HepG2 (cell line): ENCODE measurements around the gene PACS2. TPM values are rescaled to one million over a fixed set of nuclear protein-coding genes. Genes with fewer than 3 reads are reported as not detected.

Source experiments
- ATAC-seq: fragments of 200-7000 bp; cut with Tn5 transposase; 3 replicates; pipeline ENCODE4 v1.9.1; 2020; ENCODE audit warnings: mild to moderate bottlenecking, moderate library complexity
- BruUV-seq: library from RNA; stranded (reverse); fragments of 400-500 nt; replicated peaks from 2 replicates; lab custom pipeline; 2021; lab: Mats Ljungman, UMichigan
- CTCF ChIA-PET: fragments of 300-600 bp; formaldehyde crosslinking; extraction: SDS; loops from one replicate; lab custom pipeline; 2021; ENCODE audit warnings: low total read pairs, inconsistent platforms, low intra/inter-chr PET ratio; lab: Yijun Ruan, JAX
- POLR2A ChIA-PET: fragments of 350-600 bp; sonication (Branson Sonifier 250); formaldehyde crosslinking; loops from one replicate; lab custom pipeline; 2020; ENCODE audit warnings: antibody characterized with exemption, inconsistent platforms; lab: Yijun Ruan, JAX
- DNase-seq: peaks from one replicate; pipeline ENCODE4 v3.0.0-alpha.2; 2015; ENCODE audit warnings: low spot score
- FAIRE-seq: peaks from 3 replicates; lab custom pipeline; 2011; peaks lifted over from hg19 to GRCh38; lab: Jason Lieb, UNC
- H2AFZ ChIP-seq: one replicate; pipeline ENCODE4 v1.6.1; 2011; ENCODE audit warnings: low read length, inconsistent platforms
- H3K27ac ChIP-seq: fragments of 300-600 bp; 3 replicates; pipeline ENCODE4 v1.8.0; 2011; ENCODE audit warnings: mixed run types, mild to moderate bottlenecking, mixed read lengths, low read length, inconsistent platforms; ENCODE audit not compliant: insufficient read depth; ENCODE audit errors: extremely low read length
- H3K27me3 ChIP-seq, 2 experiments: fragments of 200-600 bp in 1 of 2; 2 replicates in 1 of 2; 3 replicates in 1 of 2; pipeline versions ENCODE4 v1.6.0 to v1.8.0; 2011; ENCODE audit warnings: low read length in 2 of 2, mild to moderate bottlenecking in 2 of 2, moderate library complexity in 2 of 2, inconsistent platforms in 1 of 2; ENCODE audit not compliant: insufficient read depth in 2 of 2, control insufficient read depth in 1 of 2
- H3K36me3 ChIP-seq, 2 experiments: fragments of 200-600 bp in 1 of 2; replicated peaks in 1 of 2; 2 replicates in 1 of 2; 3 replicates in 1 of 2; pipeline versions ENCODE4 v1.5.1 to v1.8.0; 2011; ENCODE audit warnings: low read length in 2 of 2, inconsistent platforms in 1 of 2; ENCODE audit not compliant: insufficient read depth in 2 of 2, control insufficient read depth in 1 of 2
- H3K4me1 ChIP-seq: 2 replicates; pipeline ENCODE4 v1.5.1; 2012; ENCODE audit warnings: low read length, inconsistent platforms; ENCODE audit not compliant: insufficient read depth
- H3K4me2 ChIP-seq: 2 replicates; pipeline ENCODE4 v1.6.0; 2011; ENCODE audit warnings: low read depth, low read length, inconsistent platforms
- H3K4me3 ChIP-seq, 3 experiments: fragments of 200-600 bp in 1 of 3; sonication (generic), shearing (Covaris generic) in 1 of 3; replicated peaks in 1 of 3; 2 replicates each; pipeline ENCODE4 v1.5.1; 2011 to 2016; ENCODE audit warnings: low read length in 3 of 3, inconsistent platforms in 2 of 3, low read depth in 2 of 3, mild to moderate bottlenecking in 2 of 3, control low read depth in 1 of 3, mixed read lengths in 1 of 3; ENCODE audit not compliant: insufficient read depth in 1 of 3
- H3K79me2 ChIP-seq: one replicate; pipeline ENCODE4 v1.6.1; 2011; ENCODE audit warnings: low read length, inconsistent platforms; ENCODE audit not compliant: insufficient read depth
- H3K9ac ChIP-seq: 2 replicates; pipeline ENCODE4 v1.6.0; 2011; ENCODE audit warnings: mild to moderate bottlenecking, low read depth, low read length, inconsistent platforms; ENCODE audit not compliant: insufficient read depth
- H3K9me3 ChIP-seq: 2 replicates; pipeline ENCODE4 v1.5.1; 2012; ENCODE audit warnings: mild to moderate bottlenecking, low read length
- H4K20me1 ChIP-seq: 2 replicates; pipeline ENCODE4 v1.6.0; 2011; ENCODE audit warnings: inconsistent platforms, mild to moderate bottlenecking, low read length, moderate library complexity; ENCODE audit not compliant: insufficient read depth
- HNRNPH1 ChIP-seq: fragments of 200-400 bp; formaldehyde crosslinking; optimal IDR thresholded peaks from 2 replicates; pipeline ENCODE3; 2017; ENCODE audit warnings: mild to moderate bottlenecking, low read depth, low read length
- MAZ ChIP-seq, 2 experiments: sonication (generic) in 1 of 2; formaldehyde crosslinking in 1 of 2; IDR thresholded peaks; 2 replicates each; pipeline versions ENCODE4 v1.5.0 to v1.6.1; 2012 to 2020; ENCODE audit warnings: low read depth in 2 of 2, mild to moderate bottlenecking in 2 of 2, borderline replicate concordance in 1 of 2, improper control_type of control experiment in 1 of 2, low read length in 1 of 2, missing genetic modification reagents in 1 of 2, moderate library complexity in 1 of 2
- MZF1 ChIP-seq: sonication (generic); formaldehyde crosslinking; IDR thresholded peaks from 2 replicates; pipeline ENCODE4 v1.8.1; 2023; ENCODE audit warnings: mild to moderate bottlenecking, missing genetic modification reagents, borderline replicate concordance
- RBFOX2 ChIP-seq: fragments of 200-400 bp; formaldehyde crosslinking; IDR thresholded peaks from 2 replicates; pipeline ENCODE4 v1.6.1; 2017; ENCODE audit warnings: low read depth, mild to moderate bottlenecking, low read length
- RFX5 ChIP-seq: IDR thresholded peaks from 2 replicates; pipeline ENCODE4 v1.6.1; 2011; ENCODE audit warnings: low read depth, low read length, improper control_type of control experiment
- ZFP91 ChIP-seq: sonication (generic); formaldehyde crosslinking; IDR thresholded peaks from 2 replicates; pipeline ENCODE4 v1.9.0; 2022; ENCODE audit warnings: missing genetic modification reagents, mild to moderate bottlenecking, borderline replicate concordance
- ZNF20 ChIP-seq: sonication (generic); formaldehyde crosslinking; IDR thresholded peaks from 2 replicates; pipeline ENCODE4 v1.4.0; 2020; ENCODE audit warnings: mild to moderate bottlenecking, moderate library complexity, missing genetic modification reagents
- ZNF230 ChIP-seq: sonication (generic); formaldehyde crosslinking; IDR thresholded peaks from 2 replicates; pipeline ENCODE4 v1.4.0; 2020; ENCODE audit warnings: mild to moderate bottlenecking, missing genetic modification reagents
- ZNF589 ChIP-seq: sonication (generic); formaldehyde crosslinking; conservative IDR thresholded peaks from 2 replicates; pipeline ENCODE4 v1.8.0; 2022; ENCODE audit warnings: mild to moderate bottlenecking, moderate library complexity, missing genetic modification reagents
- WGBS: methylation state at CpG from one replicate; pipeline ENCODE4 v1.1.6; 2017; ENCODE audit warnings: low lambda C conversion rate; 5-methylcytosine and 5-hydroxymethylcytosine counted together
- in situ Hi-C: cut with HindIII; loops from 2 replicates; pipeline ENCODE4 v1.10.0; 2017; ENCODE audit warnings: low pct_unique_long_range_greater_than_20kb; ENCODE audit not compliant: extremely low pct_ligation_motif_present
- intact Hi-C: fragments of 100-400 bp; cut with micrococcal nuclease; formaldehyde crosslinking; loops from one replicate; pipeline ENCODE4 v1.10.0; 2022; ENCODE audit not compliant: unreplicated experiment
- polyA plus RNA-seq, 8 experiments: library from polyadenylated mRNA; depleted of rRNA in 3 of 8; stranded (reverse) in 7 of 8; unstranded in 1 of 8; fragments of >200 nt; fragmentation: Illumina TruSeq in 4 of 8; extraction: Trizol in 4 of 8; gene quantifications; 2 replicates each; pipeline versions ENCODE4 v1.2.1 to v1.2.3, GENCODE V29; 2011 to 2016; ENCODE audit warnings: low read depth in 4 of 8, missing spikeins in 1 of 8, mixed read lengths in 1 of 8; ENCODE audit not compliant: insufficient read depth in 1 of 8
- total RNA-seq, 5 experiments: library from RNA; depleted of rRNA; stranded (reverse); fragments of >200 nt; fragmentation: Illumina TruSeq; extraction: Trizol; gene quantifications; 2 replicates each; pipeline ENCODE4 v1.2.3, GENCODE V29; 2016; ENCODE audit warnings: low read depth in 1 of 5
- TF ChIP-seq, protein P1 (sequence below): sonication (generic); formaldehyde crosslinking; IDR thresholded peaks from 2 replicates; pipeline ENCODE4 v1.5.0; 2020; ENCODE audit warnings: mild to moderate bottlenecking, missing genetic modification reagents, borderline replicate concordance
- TF ChIP-seq, protein P2 (sequence below): IDR thresholded peaks from 2 replicates; pipeline ENCODE4 v1.6.1; 2012; ENCODE audit warnings: low read length, improper control_type of control experiment

Gene PACS2
- total and polyA plus RNA-seq, 2 of the 13 experiments (the other 11 are each of a cell fraction or from before 2014, with no cell fraction given) = 23.6 to 27.6 TPM

DNA sequence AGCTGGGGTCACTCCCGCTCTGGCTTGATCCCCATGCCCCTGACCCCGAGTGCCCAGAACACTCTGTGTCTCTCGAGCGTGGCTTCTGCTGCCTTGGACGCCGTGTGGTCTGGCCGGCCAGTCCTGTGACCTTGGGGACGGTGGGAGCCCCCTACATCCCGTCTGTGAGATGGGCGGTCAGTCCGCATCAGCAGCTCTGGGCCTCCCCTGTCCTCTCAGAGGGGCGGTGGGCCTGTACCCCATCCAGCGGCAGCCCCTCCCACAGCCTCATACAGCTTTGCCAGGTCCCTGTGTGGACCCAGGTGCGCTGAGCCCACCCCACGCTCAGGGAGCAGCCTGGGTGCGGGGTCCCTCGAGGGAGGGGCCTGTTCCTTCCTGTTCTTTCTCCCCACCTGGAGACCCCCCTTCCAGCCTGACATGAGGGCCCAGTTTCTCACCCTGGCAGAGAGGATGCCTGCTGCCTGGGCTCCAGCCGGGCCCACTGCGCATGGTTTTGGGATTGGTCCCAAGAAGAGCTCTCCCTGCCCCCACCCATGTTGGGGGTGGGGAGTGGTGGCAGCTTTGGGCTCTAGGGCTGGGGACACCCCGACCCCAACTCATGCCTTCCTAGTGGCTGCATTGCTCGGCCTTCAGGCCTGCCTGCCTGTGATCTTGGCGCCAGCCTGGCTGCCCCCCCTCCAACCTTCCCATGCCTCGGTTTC is 106.6 kb downstream of the PACS2 start:
- H3K4me3 ChIP-seq = peak overlapping the region; percentile 67 to 88 (median 86)
- H4K20me1 ChIP-seq = 0 out of 2 replicates have a peak, but pooled peaks cover 2% of the 10 kb centered on the region
- peaks cover 1 to 9% of the 10 kb centered on the region in 2 experiments; a peak in 2 of 5 replicates for H3K36me3 ChIP-seq
- DNase-seq (no peak), ATAC-seq (peak; percentile 9; the same call in 2 of the 3 replicates), FAIRE-seq (no peak)
- CTCF ChIA-PET = no interaction called here
- peak overlapping the region; percentile 89 for H3K9ac ChIP-seq
- no peaks in the 10 kb centered on the region; a peak in 1 of 5 replicates for H3K27me3 ChIP-seq
- peaks cover 47% of the 10 kb centered on the region for H3K79me2 ChIP-seq
- POLR2A ChIA-PET = no interaction called here
- in situ Hi-C loops (loop anchor here (5.0 kb wide), 1 partner anchor 106 kb away; the partner anchor contains the start of gene TMEM121), intact Hi-C loops (no loop called here)
- H2AFZ ChIP-seq = no peak overlapping the region
- H3K4me1 ChIP-seq = peaks cover 43% of the 10 kb centered on the region
- H3K4me2 ChIP-seq = peak overlapping the region; percentile 81
- H3K9me3 ChIP-seq = no peaks in the 10 kb centered on the region
- WGBS = 55% methylated on average over 7 of the region's 23 CpGs
- peak overlapping the region; percentile 72 for H3K27ac ChIP-seq
- BruUV-seq = no TSS peak
- TF ChIP-seq RFX5 = no peak
- TF ChIP-seq, protein P1, sequence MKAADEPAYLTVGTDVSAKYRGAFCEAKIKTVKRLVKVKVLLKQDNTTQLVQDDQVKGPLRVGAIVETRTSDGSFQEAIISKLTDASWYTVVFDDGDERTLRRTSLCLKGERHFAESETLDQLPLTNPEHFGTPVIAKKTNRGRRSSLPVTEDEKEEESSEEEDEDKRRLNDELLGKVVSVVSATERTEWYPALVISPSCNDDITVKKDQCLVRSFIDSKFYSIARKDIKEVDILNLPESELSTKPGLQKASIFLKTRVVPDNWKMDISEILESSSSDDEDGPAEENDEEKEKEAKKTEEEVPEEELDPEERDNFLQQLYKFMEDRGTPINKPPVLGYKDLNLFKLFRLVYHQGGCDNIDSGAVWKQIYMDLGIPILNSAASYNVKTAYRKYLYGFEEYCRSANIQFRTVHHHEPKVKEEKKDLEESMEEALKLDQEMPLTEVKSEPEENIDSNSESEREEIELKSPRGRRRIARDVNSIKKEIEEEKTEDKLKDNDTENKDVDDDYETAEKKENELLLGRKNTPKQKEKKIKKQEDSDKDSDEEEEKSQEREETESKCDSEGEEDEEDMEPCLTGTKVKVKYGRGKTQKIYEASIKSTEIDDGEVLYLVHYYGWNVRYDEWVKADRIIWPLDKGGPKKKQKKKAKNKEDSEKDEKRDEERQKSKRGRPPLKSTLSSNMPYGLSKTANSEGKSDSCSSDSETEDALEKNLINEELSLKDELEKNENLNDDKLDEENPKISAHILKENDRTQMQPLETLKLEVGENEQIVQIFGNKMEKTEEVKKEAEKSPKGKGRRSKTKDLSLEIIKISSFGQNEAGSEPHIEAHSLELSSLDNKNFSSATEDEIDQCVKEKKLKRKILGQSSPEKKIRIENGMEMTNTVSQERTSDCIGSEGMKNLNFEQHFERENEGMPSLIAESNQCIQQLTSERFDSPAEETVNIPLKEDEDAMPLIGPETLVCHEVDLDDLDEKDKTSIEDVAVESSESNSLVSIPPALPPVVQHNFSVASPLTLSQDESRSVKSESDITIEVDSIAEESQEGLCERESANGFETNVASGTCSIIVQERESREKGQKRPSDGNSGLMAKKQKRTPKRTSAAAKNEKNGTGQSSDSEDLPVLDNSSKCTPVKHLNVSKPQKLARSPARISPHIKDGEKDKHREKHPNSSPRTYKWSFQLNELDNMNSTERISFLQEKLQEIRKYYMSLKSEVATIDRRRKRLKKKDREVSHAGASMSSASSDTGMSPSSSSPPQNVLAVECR (CRISPR knock-in tag) = peak; percentile 11; the same call in 1 of the 2 replicates
- no peak for TF ChIP-seq MZF1 (CRISPR knock-in tag)
- TF ChIP-seq, protein P2, sequence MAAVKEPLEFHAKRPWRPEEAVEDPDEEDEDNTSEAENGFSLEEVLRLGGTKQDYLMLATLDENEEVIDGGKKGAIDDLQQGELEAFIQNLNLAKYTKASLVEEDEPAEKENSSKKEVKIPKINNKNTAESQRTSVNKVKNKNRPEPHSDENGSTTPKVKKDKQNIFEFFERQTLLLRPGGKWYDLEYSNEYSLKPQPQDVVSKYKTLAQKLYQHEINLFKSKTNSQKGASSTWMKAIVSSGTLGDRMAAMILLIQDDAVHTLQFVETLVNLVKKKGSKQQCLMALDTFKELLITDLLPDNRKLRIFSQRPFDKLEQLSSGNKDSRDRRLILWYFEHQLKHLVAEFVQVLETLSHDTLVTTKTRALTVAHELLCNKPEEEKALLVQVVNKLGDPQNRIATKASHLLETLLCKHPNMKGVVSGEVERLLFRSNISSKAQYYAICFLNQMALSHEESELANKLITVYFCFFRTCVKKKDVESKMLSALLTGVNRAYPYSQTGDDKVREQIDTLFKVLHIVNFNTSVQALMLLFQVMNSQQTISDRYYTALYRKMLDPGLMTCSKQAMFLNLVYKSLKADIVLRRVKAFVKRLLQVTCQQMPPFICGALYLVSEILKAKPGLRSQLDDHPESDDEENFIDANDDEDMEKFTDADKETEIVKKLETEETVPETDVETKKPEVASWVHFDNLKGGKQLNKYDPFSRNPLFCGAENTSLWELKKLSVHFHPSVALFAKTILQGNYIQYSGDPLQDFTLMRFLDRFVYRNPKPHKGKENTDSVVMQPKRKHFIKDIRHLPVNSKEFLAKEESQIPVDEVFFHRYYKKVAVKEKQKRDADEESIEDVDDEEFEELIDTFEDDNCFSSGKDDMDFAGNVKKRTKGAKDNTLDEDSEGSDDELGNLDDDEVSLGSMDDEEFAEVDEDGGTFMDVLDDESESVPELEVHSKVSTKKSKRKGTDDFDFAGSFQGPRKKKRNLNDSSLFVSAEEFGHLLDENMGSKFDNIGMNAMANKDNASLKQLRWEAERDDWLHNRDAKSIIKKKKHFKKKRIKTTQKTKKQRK = no peak
- TF ChIP-seq ZFP91 = peak; percentile 37; the same call in 1 of the 2 replicates
- TF ChIP-seq HNRNPH1 = no peak
- TF ChIP-seq RBFOX2 = peak; percentile 55
- TF ChIP-seq ZNF20 (CRISPR knock-in tag) = no peak
- TF ChIP-seq MAZ (IDR thresholded peaks at IDR 0.05; ENCODE audit: borderline replicate concordance, low read depth, low read length) = no peak
- TF ChIP-seq MAZ (CRISPR knock-in tag; IDR thresholded peaks at IDR 0.05; ENCODE audit: low read depth) = 0 out of 2 replicates have a peak, but pooled peaks have one; percentile 30
- no peak for TF ChIP-seq ZNF230 (CRISPR knock-in tag)
- TF ChIP-seq ZNF589 (CRISPR knock-in tag) = no peak
